Measurements from ENCODE around the gene PRPF31.
A peak's percentile ranks its signal among the peaks of the same experiment; 100 is the strongest.

Gene PRPF31

DNA sequence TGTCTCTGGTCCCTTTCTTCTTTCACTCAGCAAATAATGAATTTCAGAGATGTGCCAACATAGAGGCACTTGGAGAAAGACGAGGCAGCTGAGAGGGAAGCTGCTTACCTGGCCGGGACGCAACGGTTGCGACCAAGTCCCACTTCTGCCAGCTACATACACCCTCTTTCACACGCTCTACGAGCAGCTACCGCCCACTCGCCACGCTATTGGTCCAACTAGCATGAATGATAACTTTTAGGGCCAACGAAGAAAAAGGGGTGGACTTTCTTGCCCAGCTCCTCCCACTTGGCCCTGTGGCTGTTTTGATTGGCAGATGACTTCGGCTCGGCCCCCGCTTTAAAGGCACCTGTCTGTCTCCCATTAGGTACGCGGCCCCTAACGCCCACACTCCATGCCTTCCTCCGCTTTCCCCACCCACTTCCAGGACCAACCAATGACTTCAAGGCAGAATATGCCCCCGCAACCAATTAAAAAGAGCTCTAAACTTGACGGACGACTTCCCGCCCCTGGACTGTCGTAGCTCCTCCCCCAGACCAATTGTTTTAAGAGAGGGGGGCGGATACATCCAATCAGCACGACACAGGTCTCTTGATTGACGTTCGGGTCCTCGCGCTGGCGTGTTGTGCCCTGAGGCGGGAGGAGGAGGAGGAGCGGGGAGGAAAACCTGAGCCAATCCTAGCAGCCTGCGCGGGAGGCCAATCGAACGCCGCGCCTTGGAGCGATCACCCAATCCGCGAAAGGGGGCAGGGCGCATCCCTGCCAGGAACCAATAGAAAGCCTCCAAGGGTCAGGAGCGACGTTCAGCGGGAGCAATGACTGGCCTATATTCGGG, 21.5 kb downstream of the PRPF31 start:
- peaks cover 41% of the 10 kb centered on the region for H3K36me3 ChIP-seq (ENCODE audit: insufficient read depth, insufficient read length, low read length)
- peaks cover 14% of the 10 kb centered on the region for H3K4me1 ChIP-seq (ENCODE audit: insufficient read depth, insufficient read length)
- TF ChIP-seq YY1 (IDR thresholded peaks at IDR 0.05; ENCODE audit: insufficient read depth, insufficient read length) (no peak), SUZ12 (IDR thresholded peaks at IDR 0.05; ENCODE audit: extremely low read depth, insufficient read depth, insufficient read length) (no peak), ZNF274 (IDR thresholded peaks at IDR 0.05; ENCODE audit: low read depth, low read length) (no peak)
- peak overlapping the region; percentile 84 for H3K9ac ChIP-seq (ENCODE audit: insufficient read length, low read depth)
- peak overlapping the region; percentile 66 for H3K4me3 ChIP-seq (ENCODE audit: insufficient read length, low read depth)
- H3K9me3 ChIP-seq (ENCODE audit: insufficient read depth, low read length): peaks cover 7% of the 10 kb centered on the region; the same call in 1 of the 2 replicates
- H3K27me3 ChIP-seq (ENCODE audit: insufficient read depth, insufficient read length): no peaks in the 10 kb centered on the region
- peak; percentile 98 for DNase-seq (ENCODE audit: low read depth, low spot score)

DNA sequence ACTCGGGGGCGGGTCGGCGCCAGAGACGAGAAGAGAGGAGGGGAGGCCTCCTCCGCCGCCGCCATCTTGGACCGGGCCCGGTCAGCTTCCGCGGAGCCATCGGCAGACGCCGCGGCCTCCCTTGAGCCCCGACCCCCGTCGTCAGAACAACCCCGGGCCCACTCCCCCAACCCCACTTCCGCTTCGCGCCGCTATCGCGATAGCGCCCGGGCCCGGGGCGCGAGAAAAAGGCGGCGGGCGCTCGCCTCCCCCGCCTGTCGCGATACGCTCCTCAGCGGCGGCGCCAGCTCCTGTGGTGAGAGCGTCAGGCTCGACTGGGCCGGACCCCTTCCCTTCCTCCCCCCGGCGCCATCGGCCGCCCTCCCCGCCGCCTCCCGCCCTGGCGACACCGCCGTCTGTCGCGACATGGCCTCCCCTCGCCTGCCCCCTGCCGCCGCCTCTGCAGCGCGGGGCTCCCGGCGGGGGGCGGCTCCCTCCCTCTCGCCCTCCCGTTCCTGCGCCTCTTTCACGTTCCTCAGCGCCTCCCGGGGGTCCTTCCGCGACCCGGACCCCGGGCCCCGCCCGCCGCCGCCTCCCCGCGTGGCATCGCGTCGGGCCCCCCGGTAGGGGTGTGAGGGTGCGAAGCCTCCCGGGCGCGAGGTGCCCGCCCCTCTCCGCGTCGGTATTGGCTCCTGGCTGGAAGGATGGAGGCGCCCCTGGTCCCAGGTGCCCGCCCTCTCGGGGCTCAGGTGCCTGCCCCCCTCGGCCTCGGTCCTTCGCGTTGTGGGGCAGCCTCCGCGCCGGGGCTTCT, 22.3 kb downstream of the PRPF31 start, which contains the start of gene CNOT3:
Gene CNOT3, plus strand, starts transcription at position 64 of the 790 bp plus-strand sequence. CDS start 5,217 bp downstream, outside the sequence.
- Histone ChIP-seq H3K4me3 (ENCODE audit: insufficient read length, low read depth) (peak within 1 kb of the TSS; percentile 66), H3K4me1 (ENCODE audit: insufficient read depth, insufficient read length) (peaks cover 14% of the 10 kb centered on the region), H3K36me3 (ENCODE audit: insufficient read depth, insufficient read length, low read length) (peaks cover 50% of the 10 kb centered on the region), H3K27me3 (ENCODE audit: insufficient read depth, insufficient read length) (no peaks in the 10 kb centered on the region), H3K9me3 (ENCODE audit: insufficient read depth, low read length) (peaks cover 7% of the 10 kb centered on the region; the same call in 1 of the 2 replicates), H3K9ac (ENCODE audit: insufficient read length, low read depth) (peak within 1 kb of the TSS; percentile 84)
- DNase-seq (ENCODE audit: low read depth, low spot score): no peak
- TF ChIP-seq ZNF274 (IDR thresholded peaks at IDR 0.05; ENCODE audit: low read depth, low read length) (no peak), YY1 (IDR thresholded peaks at IDR 0.05; ENCODE audit: insufficient read depth, insufficient read length) (peak; percentile 71)

GRCh38 chr19:54138489-54139256, 23.1 kb downstream of the PRPF31 start:
- peak overlapping the region; percentile 80 for H3K9ac ChIP-seq (ENCODE audit: insufficient read length, low read depth)
- peaks cover 14% of the 10 kb centered on the region for H3K4me1 ChIP-seq (ENCODE audit: insufficient read depth, insufficient read length)
- TF ChIP-seq ZNF274 (IDR thresholded peaks at IDR 0.05; ENCODE audit: low read depth, low read length) (no peak), YY1 (IDR thresholded peaks at IDR 0.05; ENCODE audit: insufficient read depth, insufficient read length) (no peak), SUZ12 (IDR thresholded peaks at IDR 0.05; ENCODE audit: extremely low read depth, insufficient read depth, insufficient read length) (no peak)
- no peaks in the 10 kb centered on the region for H3K27me3 ChIP-seq (ENCODE audit: insufficient read depth, insufficient read length)
- peaks cover under 1% of the 10 kb centered on the region; the same call in 1 of the 2 replicates for H3K9me3 ChIP-seq (ENCODE audit: insufficient read depth, low read length)
- DNase-seq (ENCODE audit: low read depth, low spot score): no peak
- H3K4me3 ChIP-seq (ENCODE audit: insufficient read length, low read depth): peak overlapping the region; percentile 66
- peaks cover 52% of the 10 kb centered on the region for H3K36me3 ChIP-seq (ENCODE audit: insufficient read depth, insufficient read length, low read length)

GRCh38 chr19:54141356-54141755, 25.8 kb downstream of the PRPF31 start:
- H3K4me3 ChIP-seq (ENCODE audit: insufficient read length, low read depth): no peak overlapping the region
- peaks cover 14% of the 10 kb centered on the region for H3K4me1 ChIP-seq (ENCODE audit: insufficient read depth, insufficient read length)
- no peaks in the 10 kb centered on the region for H3K27me3 ChIP-seq (ENCODE audit: insufficient read depth, insufficient read length)
- TF ChIP-seq ZNF274 (IDR thresholded peaks at IDR 0.05; ENCODE audit: low read depth, low read length): no peak
- no peak for TF ChIP-seq YY1 (IDR thresholded peaks at IDR 0.05; ENCODE audit: insufficient read depth, insufficient read length)
- no peak for TF ChIP-seq SUZ12 (IDR thresholded peaks at IDR 0.05; ENCODE audit: extremely low read depth, insufficient read depth, insufficient read length)
- H3K9me3 ChIP-seq (ENCODE audit: insufficient read depth, low read length): no peaks in the 10 kb centered on the region
- DNase-seq (ENCODE audit: low read depth, low spot score): no peak
- peaks cover 79% of the 10 kb centered on the region for H3K36me3 ChIP-seq (ENCODE audit: insufficient read depth, insufficient read length, low read length)
- H3K9ac ChIP-seq (ENCODE audit: insufficient read length, low read depth): no peak overlapping the region

- DNase-seq (ENCODE audit: low read depth, low spot score): no peak
- no peak for TF ChIP-seq SUZ12 (IDR thresholded peaks at IDR 0.05; ENCODE audit: extremely low read depth, insufficient read depth, insufficient read length)
- no peak for TF ChIP-seq ZNF274 (IDR thresholded peaks at IDR 0.05; ENCODE audit: low read depth, low read length)
- TF ChIP-seq YY1 (IDR thresholded peaks at IDR 0.05; ENCODE audit: insufficient read depth, insufficient read length): no peak
- H3K4me3 ChIP-seq (ENCODE audit: insufficient read length, low read depth): no peak overlapping the region
- H3K9ac ChIP-seq (ENCODE audit: insufficient read length, low read depth): no peak overlapping the region
- H3K27me3 ChIP-seq (ENCODE audit: insufficient read depth, insufficient read length): no peaks in the 10 kb centered on the region
- peaks cover 88% of the 10 kb centered on the region for H3K36me3 ChIP-seq (ENCODE audit: insufficient read depth, insufficient read length, low read length)
- peaks cover 14% of the 10 kb centered on the region for H3K4me1 ChIP-seq (ENCODE audit: insufficient read depth, insufficient read length)
- H3K9me3 ChIP-seq (ENCODE audit: insufficient read depth, low read length): no peaks in the 10 kb centered on the region
Observed at GRCh38 chr19:54142166-54142780, 26.7 kb downstream of the PRPF31 start.

- Histone ChIP-seq H3K4me3 (ENCODE audit: insufficient read length, low read depth) (no peak overlapping the region), H3K27me3 (ENCODE audit: insufficient read depth, insufficient read length) (no peaks in the 10 kb centered on the region), H3K4me1 (ENCODE audit: insufficient read depth, insufficient read length) (peaks cover 3% of the 10 kb centered on the region), H3K36me3 (ENCODE audit: insufficient read depth, insufficient read length, low read length) (peaks cover 93% of the 10 kb centered on the region), H3K9ac (ENCODE audit: insufficient read length, low read depth) (no peak overlapping the region), H3K9me3 (ENCODE audit: insufficient read depth, low read length) (no peaks in the 10 kb centered on the region)
- no peak for DNase-seq (ENCODE audit: low read depth, low spot score)
- TF ChIP-seq YY1 (IDR thresholded peaks at IDR 0.05; ENCODE audit: insufficient read depth, insufficient read length) (no peak), ZNF274 (IDR thresholded peaks at IDR 0.05; ENCODE audit: low read depth, low read length) (no peak), SUZ12 (IDR thresholded peaks at IDR 0.05; ENCODE audit: extremely low read depth, insufficient read depth, insufficient read length) (no peak)
Observed at GRCh38 chr19:54145541-54146158, 30.1 kb downstream of the PRPF31 start.
